ENCODE measurements around the gene CFAP119. TPM values are rescaled to one million over a fixed set of nuclear protein-coding genes. Genes with fewer than 3 reads are reported as not detected.

The CFAP119 gene
- total and polyA plus RNA-seq, 2 of the 8 experiments (the other 6 are each of a cell fraction or from before 2014, with no cell fraction given): 5.6 to 6.0 TPM

- Histone ChIP-seq H3K4ac (replicated peaks; ENCODE audit: insufficient read length, low read depth, low read length) (no peak overlapping the region), H3K4me2 (ENCODE audit: insufficient read depth in 1 of 2, low read depth in 2 of 2, low read length in 2 of 2) (no peak overlapping the region), H3K79me2 (ENCODE audit: control insufficient read depth in 1 of 2, insufficient read depth in 2 of 2, low read length in 2 of 2) (peaks cover 0 to 17% of the 10 kb centered on the region in 2 experiments; a peak in 2 of 4 replicates), H3K27me3 (replicated peaks in 1 of 4; ENCODE audit: control insufficient read depth in 3 of 4, extremely low read depth in 1 of 4, insufficient read depth in 3 of 4, low read length in 3 of 4) (no peaks in the 10 kb centered on the region; a peak in 1 of 7 replicates), H3K4me3 (ENCODE audit: extremely low read depth in 1 of 4, insufficient read depth in 2 of 4, low read depth in 3 of 4, low read length in 4 of 4) (no peak overlapping the region), H3K14ac (ENCODE audit: insufficient read length) (no peak overlapping the region), H2BK15ac (ENCODE audit: low read length) (no peak overlapping the region), H4K5ac (ENCODE audit: insufficient read length, low read depth, low read length) (no peak overlapping the region), H3K27ac (ENCODE audit: low read depth, low read length) (no peak overlapping the region), H4K91ac (replicated peaks; ENCODE audit: insufficient read length, low read length) (no peak overlapping the region), H3K56ac (replicated peaks; ENCODE audit: insufficient read length, low read depth, low read length) (no peak overlapping the region), H2BK5ac (ENCODE audit: low read depth, low read length) (no peak overlapping the region), H2AFZ (ENCODE audit: low read length) (no peak overlapping the region), H4K8ac (ENCODE audit: extremely low read depth, insufficient read depth, low read length) (no peak overlapping the region; the same call in 1 of the 2 replicates), H3K18ac (ENCODE audit: extremely low read depth, low read length) (no peak overlapping the region), H2BK20ac (ENCODE audit: low read length) (no peak overlapping the region), H2BK12ac (ENCODE audit: low read depth, low read length) (no peak overlapping the region), H2BK120ac (replicated peaks; ENCODE audit: low read depth, low read length) (no peak overlapping the region), H3K23me2 (ENCODE audit: low read depth, low read length) (peaks cover 9% of the 10 kb centered on the region; the same call in 1 of the 2 replicates), H3K9me3 (ENCODE audit: insufficient read depth in 2 of 2, low read depth in 1 of 2, low read length in 1 of 2) (no peaks in the 10 kb centered on the region), H3K9ac (replicated peaks in 1 of 4; ENCODE audit: extremely low read depth in 1 of 4, low read depth in 3 of 4, low read length in 3 of 4) (no peak overlapping the region; a peak in 1 of 7 replicates), H4K20me1 (replicated peaks in 1 of 2; ENCODE audit: control insufficient read depth in 1 of 2, insufficient read depth in 2 of 2, low read length in 2 of 2) (peaks cover 0 to 3% of the 10 kb centered on the region in 2 experiments), H3K4me1 (replicated peaks in 1 of 4; ENCODE audit: control insufficient read depth in 3 of 4, insufficient read depth in 4 of 4, low read length in 3 of 4) (peaks cover 0 to 14% (median 0%) of the 10 kb centered on the region in 4 experiments; a peak in 3 of 7 replicates), H2AK5ac (ENCODE audit: low read depth, low read length) (no peak overlapping the region), H3K79me1 (ENCODE audit: low read depth, low read length) (peaks cover 9% of the 10 kb centered on the region), H3K23ac (ENCODE audit: insufficient read length) (no peak overlapping the region), H3K36me3 (ENCODE audit: control insufficient read depth in 2 of 4, insufficient read depth in 4 of 4, low read length in 3 of 4) (peaks cover 11 to 25% (median 17%) of the 10 kb centered on the region in 4 experiments; a peak in 6 of 8 replicates)
- CTCF ChIA-PET (ENCODE audit: partially characterized antibody): interaction anchor here (0.5 to 2.7 kb wide), 12 partner anchors 12 to 158 kb away, joined by 3 to 17 read pairs (median 3); no protein-coding TSS in a partner anchor
- no peak for FAIRE-seq
- WGBS, 2 experiments (ENCODE audit: extremely low coverage in 1 of 2, insufficient coverage in 1 of 2, insufficient read length in 1 of 2, insufficient replicate concordance in 2 of 2, low coverage in 1 of 2, low lambda C conversion rate in 2 of 2, missing lambda C conversion rate in 1 of 2): 95% methylated on average over 60 of the region's 63 CpGs; no CpG with 5 or more reads in 1 of the 2 experiments
- TF ChIP-seq SRF (IDR thresholded peaks at IDR 0.05; ENCODE audit: low read depth, low read length) (no peak), PHF8 (conservative IDR thresholded peaks at IDR 0.05; ENCODE audit: low read depth, low read length) (no peak), HDAC2 (IDR thresholded peaks at IDR 0.05; ENCODE audit: borderline replicate concordance in 1 of 2, low read depth in 2 of 2, low read length in 2 of 2) (no peak), GABPA (IDR thresholded peaks at IDR 0.05; ENCODE audit: borderline replicate concordance, insufficient read depth, low read length) (no peak), TAF7 (optimal IDR thresholded peaks at IDR 0.05; ENCODE audit: borderline replicate concordance, low read depth, low read length) (no peak), SIRT6 (IDR thresholded peaks at IDR 0.05; ENCODE audit: low read length) (no peak), POU5F1 (IDR thresholded peaks at IDR 0.05; ENCODE audit: low read depth, low read length) (no peak), YY1 (IDR thresholded peaks at IDR 0.05; ENCODE audit: low read depth, low read length) (no peak)
- POLR2A ChIA-PET (ENCODE audit: partially characterized antibody): interaction anchor here (0.8 to 2.7 kb wide), 11 partner anchors 8 to 94 kb away, joined by 3 to 14 read pairs (median 4); no protein-coding TSS in a partner anchor
- DNase-seq (ENCODE audit: low read depth in 1 of 2, low spot score in 2 of 2): no peak
These were observed 20.8 kb upstream of the CFAP119 start for GRCh38 chr16:30782486-30783279.

All from H1 (cell line).